ENCODE results near the gene LYAR.

Gene LYAR

DNA sequence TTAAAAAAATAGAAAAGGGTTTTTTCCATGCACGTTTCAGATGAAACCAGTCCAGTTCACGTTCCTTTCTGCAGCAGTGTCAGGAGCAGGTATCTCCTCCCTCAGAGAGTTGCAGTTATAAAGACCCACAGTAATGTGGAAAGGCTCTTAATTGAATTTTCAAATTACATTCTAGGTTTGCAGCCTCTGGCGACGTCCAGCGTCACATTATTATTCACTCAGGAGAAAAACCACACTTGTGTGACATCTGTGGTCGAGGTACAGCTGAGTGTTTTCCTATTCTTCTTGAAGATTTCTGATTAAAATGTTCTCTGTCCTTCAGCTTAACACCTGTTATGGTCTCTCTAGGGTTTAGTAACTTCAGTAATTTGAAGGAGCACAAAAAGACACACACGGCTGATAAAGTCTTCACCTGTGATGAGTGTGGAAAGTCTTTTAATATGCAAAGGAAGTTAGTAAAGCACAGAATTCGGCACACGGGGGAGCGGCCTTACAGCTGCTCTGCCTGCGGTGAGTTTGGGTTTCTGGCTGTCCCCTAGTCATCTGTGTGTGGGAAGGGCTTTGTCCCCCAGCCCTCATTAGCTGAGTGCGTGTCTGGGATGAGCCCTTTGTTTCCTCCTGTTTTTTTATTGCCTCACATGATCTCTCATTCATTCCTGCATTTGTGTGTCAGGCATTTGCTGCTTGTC lies 25.7 kb upstream of the LYAR start:
- no peak for DNase-seq

GRCh38 chr4:4311193-4311592 lies 21.2 kb upstream of the LYAR start:
- no peak for DNase-seq

- no peak for DNase-seq
These were observed 19.0 kb upstream of the LYAR start for GRCh38 chr4:4308800-4309441.

GRCh38 chr4:4306920-4307319 lies 17.0 kb upstream of the LYAR start:
- DNase-seq, result no peak

- no peak for DNase-seq
These were observed 12.5 kb upstream of the LYAR start for GRCh38 chr4:4302416-4302815.

GRCh38 chr4:4302001-4302400 lies 12.0 kb upstream of the LYAR start:
- no peak for DNase-seq

GRCh38 chr4:4299006-4299405 lies 9.1 kb upstream of the LYAR start:
- no peak for DNase-seq

- no peak for DNase-seq
These were observed 6.4 kb upstream of the LYAR start for GRCh38 chr4:4296283-4296846.

GRCh38 chr4:4293279-4293678 lies 3.3 kb upstream of the LYAR start:
- DNase-seq, result no peak

DNA sequence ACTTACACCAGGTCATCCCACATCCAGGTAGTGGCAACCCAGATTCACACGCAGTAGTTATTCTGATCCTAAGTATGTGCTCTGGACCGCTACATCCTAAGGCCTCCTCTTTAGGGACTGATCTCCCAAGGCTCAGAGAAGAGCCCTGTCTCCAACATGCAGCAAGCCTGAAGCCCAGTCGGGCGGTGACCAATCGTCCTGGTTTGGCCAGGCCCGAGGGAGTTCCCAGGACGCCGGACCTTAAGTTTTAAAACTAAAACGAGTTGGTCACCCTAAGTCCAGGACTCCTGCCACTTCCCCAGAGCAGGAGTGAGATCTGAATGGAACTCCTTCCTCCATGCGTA lies 385 bp downstream of the LYAR start:
- DNase-seq, result no peak

DNA sequence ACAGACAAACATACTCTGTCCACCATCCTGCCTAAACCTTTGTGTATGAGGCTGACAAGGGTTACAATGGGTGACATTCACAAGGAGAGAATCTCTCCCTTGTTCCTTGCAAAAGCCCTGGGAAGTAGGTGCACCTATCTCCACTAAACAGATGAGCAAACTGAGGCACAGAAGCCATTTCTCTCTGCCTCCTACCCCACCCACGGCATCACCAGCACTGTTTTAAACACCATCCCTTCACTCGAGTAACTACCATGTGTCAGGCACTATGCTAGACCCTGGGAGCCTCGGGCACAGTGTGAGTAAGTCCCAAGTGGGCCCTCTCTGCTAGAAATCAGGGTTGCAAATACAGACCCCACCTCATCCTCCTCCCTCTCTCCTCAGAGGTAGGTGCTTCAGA lies 899 bp downstream of the LYAR start:
- DNase-seq, result no peak

DNA sequence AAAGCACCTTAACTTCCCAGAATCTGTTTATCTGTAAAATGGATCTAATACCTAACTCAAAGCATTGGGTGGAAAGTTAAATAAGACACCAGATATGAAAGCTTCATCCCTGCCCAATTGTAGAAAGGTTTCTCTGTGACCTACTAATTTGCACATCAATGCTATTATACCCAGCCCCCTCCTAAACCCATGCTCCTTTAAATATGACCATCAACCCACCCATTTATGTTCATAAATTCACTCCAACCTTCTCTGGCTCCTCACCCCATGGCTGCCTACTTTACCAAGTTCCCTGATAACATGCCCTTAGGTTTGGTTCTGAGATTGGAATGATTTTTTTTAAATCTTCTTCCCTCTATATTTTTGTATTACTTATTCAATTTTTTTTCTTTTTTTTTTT lies 1.9 kb downstream of the LYAR start:
- no peak for DNase-seq

- DNase-seq, result no peak
These were observed 4.9 kb downstream of the LYAR start for GRCh38 chr4:4284827-4285618.

- no peak for DNase-seq
These were observed 8.2 kb downstream of the LYAR start for GRCh38 chr4:4281787-4282186.

- no peak for DNase-seq
These were observed 12.4 kb downstream of the LYAR start for GRCh38 chr4:4277531-4277930.

DNA sequence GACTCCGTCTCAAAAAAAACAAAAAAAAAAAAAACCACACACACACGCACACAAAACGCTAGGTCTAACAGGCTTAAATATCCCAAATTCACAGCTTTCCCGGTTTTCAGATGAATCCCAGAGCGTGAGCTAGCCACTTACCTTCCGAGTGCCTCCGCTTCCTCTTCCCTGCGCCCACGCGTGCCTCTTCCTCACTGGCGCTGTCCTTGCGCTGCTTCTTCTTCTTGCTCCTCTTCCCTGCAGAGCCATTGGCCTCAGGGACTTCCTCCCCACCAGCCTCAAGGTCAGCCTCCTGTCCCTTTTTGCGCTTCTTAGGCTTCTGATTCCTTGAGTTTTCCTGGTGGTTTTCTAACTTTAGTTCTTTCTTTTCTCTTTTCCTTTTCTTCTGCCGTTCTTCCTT lies 15.7 kb downstream of the LYAR start:
- no peak for DNase-seq

- no peak for DNase-seq
These were observed 18.0 kb downstream of the LYAR start for GRCh38 chr4:4271912-4272311.

- DNase-seq, result no peak
These were observed 19.4 kb downstream of the LYAR start for GRCh38 chr4:4270529-4270928.

DNA sequence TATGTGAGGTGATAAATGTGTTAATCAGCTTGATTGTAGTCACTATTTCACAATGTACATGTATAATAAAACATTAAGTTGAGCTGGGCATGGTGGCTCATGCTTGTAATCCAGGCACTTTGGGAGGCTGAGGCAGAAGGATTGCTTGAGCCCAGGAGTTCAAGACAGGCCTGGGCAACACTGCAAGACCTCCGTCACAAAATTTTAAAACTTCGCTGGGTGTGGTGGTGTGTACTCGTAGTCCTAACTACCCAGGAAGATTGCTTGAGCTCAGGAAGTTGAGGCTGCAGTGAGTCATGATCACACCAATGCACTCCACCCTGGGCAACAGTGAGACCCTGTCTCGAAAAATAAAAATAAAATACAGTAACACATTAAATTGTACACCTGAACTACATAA lies 20.1 kb downstream of the LYAR start:
- no peak for DNase-seq

DNA sequence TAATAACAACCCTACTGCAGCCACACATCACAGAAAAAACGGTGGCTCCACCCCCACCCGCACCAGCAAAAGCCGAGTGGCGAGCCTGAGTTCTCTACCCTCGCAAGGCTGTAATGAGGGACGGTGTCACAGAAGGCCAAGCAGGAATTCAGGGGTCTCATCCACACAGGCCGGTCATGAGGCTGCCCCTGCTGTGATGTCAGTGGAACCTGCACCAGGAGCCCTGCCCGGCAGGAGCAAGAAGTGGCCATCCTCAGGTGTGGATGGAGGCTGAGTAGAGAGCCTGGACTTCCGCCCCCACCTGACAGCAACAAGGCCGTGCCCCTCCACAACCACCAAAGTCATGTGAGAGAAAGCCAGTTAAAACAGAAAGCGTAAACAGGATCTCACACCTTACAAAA lies 20.6 kb downstream of the LYAR start:
- DNase-seq, result no peak

- DNase-seq, result no peak
These were observed 21.2 kb downstream of the LYAR start for GRCh38 chr4:4268776-4269175.

GRCh38 chr4:4267981-4268380 lies 22.0 kb downstream of the LYAR start:
- no peak for DNase-seq

GRCh38 chr4:4260185-4260751 lies 29.7 kb downstream of the LYAR start:
- DNase-seq, result no peak

Data from activated CD4-positive, alpha-beta T cell treated with anti-CD3 and anti-CD28 coated beads for 48 hours (primary cell).